Muscle of arm (tissue), 12 donors: ENCODE results near the gene VPS4B. TPM values are rescaled to one million over a fixed set of nuclear protein-coding genes. Genes with fewer than 3 reads are reported as not detected.
"Not testable (repeated sequence)": the region's sequence is repeated elsewhere in the genome, so short reads cannot be mapped to it uniquely, and the experiment has no call there.

Source experiments
- DNase-seq: peaks from one replicate; pipeline ENCODE4 v3.0.0-alpha.2; 2013
- polyA plus RNA-seq, 12 donors: library from polyadenylated mRNA; unstranded; fragments of 120-200 nt; gene quantifications; one replicate each; pipeline ENCODE4 v1.2.1, GENCODE V29; 2013; ENCODE audit not compliant: insufficient read length in 12 of 12

VPS4B gene
- polyA plus RNA-seq, 12 donors = 24.6 to 65.1 (median 31.3) TPM; not detected in 1

- no peak for DNase-seq
These were observed 45.7 kb downstream of the VPS4B start for GRCh38 chr18:63376538-63376937.

- peak; percentile 42 for DNase-seq
These were observed 47.7 kb downstream of the VPS4B start for GRCh38 chr18:63374540-63374939.

GRCh38 chr18:63373161-63373560 is 49.1 kb downstream of the VPS4B start:
- peak; percentile 81 for DNase-seq

GRCh38 chr18:63368611-63369010 is 53.7 kb downstream of the VPS4B start:
- no peak for DNase-seq

- DNase-seq = peak; percentile 97
These were observed 55.0 kb downstream of the VPS4B start, which contains the start of gene KDSR for GRCh38 chr18:63367053-63367953. Gene KDSR (minus strand): TSS chr18:63367206. CDS start chr18:63367118, 88 bp downstream.

- DNase-seq = peak; percentile 27
These were observed 55.8 kb downstream of the VPS4B start for GRCh38 chr18:63366213-63367052.

- DNase-seq = no peak
These were observed 56.4 kb downstream of the VPS4B start for GRCh38 chr18:63365876-63366212.

- no peak for DNase-seq
These were observed 58.3 kb downstream of the VPS4B start for GRCh38 chr18:63363951-63364350.

- DNase-seq = not testable (repeated sequence)
These were observed 58.9 kb downstream of the VPS4B start for GRCh38 chr18:63363420-63363819.

GRCh38 chr18:63356272-63356896 is 65.9 kb downstream of the VPS4B start:
- no peak for DNase-seq

- no peak for DNase-seq
These were observed 72.0 kb downstream of the VPS4B start for GRCh38 chr18:63350230-63350629.

GRCh38 chr18:63348508-63349136 is 73.7 kb downstream of the VPS4B start:
- no peak for DNase-seq

GRCh38 chr18:63346480-63347183 is 75.6 kb downstream of the VPS4B start:
- DNase-seq = no peak

- no peak for DNase-seq
These were observed 76.2 kb downstream of the VPS4B start for GRCh38 chr18:63346031-63346430.

GRCh38 chr18:63344918-63345317 is 77.4 kb downstream of the VPS4B start:
- no peak for DNase-seq

GRCh38 chr18:63344263-63344662 is 78.0 kb downstream of the VPS4B start:
- no peak for DNase-seq

- DNase-seq = no peak
These were observed 80.1 kb downstream of the VPS4B start for GRCh38 chr18:63342206-63342605.

GRCh38 chr18:63339920-63340484 is 82.3 kb downstream of the VPS4B start:
- no peak for DNase-seq
